D721Med (cell line): Measurements from ENCODE around the gene ZNF804A.
"Not testable (repeated sequence)": the region's sequence is repeated elsewhere in the genome, so short reads cannot be mapped to it uniquely, and the experiment has no call there.

ENCODE experiments used
- DNase-seq: peaks from one replicate; pipeline ENCODE4 v3.0.0; 2011; ENCODE audit warnings: low spot score; ENCODE audit not compliant: insufficient read length
- FAIRE-seq: peaks from 2 replicates; lab custom pipeline; 2011; peaks lifted over from hg19 to GRCh38; lab: Jason Lieb, UNC
- TF ChIP-seq, protein P1 (sequence below): IDR thresholded peaks from 2 replicates; pipeline ENCODE4 v1.5.1; 2012; ENCODE audit warnings: mild to moderate bottlenecking, control low read depth; ENCODE audit not compliant: insufficient read depth; ENCODE audit errors: missing control alignments

ZNF804A gene

DNA sequence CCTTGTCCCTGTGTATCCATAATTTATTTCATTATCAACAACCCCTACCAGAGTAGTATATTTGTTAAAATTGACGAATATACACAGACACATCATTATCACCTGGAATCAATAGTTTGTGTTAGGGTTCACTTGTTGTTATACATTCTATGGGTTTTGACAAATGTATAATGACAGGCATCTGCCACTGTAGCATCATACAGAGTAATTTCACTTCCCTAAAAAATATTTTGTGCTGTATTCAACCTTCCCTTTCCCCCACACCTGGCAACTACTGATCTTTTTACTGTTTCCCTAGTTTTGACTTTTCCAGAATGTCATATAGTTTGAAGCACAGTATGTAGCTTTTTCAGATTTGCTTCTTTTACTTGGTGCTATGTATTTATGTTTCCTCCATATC is 132.0 kb downstream of the ZNF804A start:
- TF ChIP-seq, protein P1, sequence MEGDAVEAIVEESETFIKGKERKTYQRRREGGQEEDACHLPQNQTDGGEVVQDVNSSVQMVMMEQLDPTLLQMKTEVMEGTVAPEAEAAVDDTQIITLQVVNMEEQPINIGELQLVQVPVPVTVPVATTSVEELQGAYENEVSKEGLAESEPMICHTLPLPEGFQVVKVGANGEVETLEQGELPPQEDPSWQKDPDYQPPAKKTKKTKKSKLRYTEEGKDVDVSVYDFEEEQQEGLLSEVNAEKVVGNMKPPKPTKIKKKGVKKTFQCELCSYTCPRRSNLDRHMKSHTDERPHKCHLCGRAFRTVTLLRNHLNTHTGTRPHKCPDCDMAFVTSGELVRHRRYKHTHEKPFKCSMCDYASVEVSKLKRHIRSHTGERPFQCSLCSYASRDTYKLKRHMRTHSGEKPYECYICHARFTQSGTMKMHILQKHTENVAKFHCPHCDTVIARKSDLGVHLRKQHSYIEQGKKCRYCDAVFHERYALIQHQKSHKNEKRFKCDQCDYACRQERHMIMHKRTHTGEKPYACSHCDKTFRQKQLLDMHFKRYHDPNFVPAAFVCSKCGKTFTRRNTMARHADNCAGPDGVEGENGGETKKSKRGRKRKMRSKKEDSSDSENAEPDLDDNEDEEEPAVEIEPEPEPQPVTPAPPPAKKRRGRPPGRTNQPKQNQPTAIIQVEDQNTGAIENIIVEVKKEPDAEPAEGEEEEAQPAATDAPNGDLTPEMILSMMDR = no peak
- DNase-seq (no peak), FAIRE-seq (no peak)

- TF ChIP-seq, protein P1 = no peak
- FAIRE-seq = no peak
- no peak for DNase-seq
Measured at GRCh38 chr2:184734338-184734737, 136.0 kb downstream of the ZNF804A start.

GRCh38 chr2:184735611-184736010 is 137.3 kb downstream of the ZNF804A start:
- TF ChIP-seq, protein P1 = no peak
- FAIRE-seq (no peak), DNase-seq (no peak)

- FAIRE-seq (no peak), DNase-seq (no peak)
- TF ChIP-seq, protein P1 = no peak
Measured at GRCh38 chr2:184743096-184743495, 144.8 kb downstream of the ZNF804A start.

DNA sequence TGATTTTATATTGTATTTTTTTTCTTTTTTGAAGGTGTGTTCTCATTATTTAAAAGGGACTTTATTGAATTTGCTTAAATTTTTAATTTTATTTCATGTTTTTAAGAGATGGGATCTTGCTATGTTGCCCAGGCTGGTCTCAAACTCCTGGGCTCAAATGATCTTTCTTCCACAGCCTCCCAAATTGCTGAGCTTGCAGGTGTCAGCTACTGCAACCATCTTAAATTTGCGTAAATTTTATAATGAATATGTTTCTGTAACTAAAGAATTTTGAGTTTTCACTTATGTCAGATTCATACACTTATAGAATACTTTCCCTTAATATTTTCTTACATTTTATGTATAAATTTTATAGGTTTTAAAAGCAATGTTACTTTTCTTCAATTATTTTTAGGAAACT is 157.8 kb downstream of the ZNF804A start:
- TF ChIP-seq, protein P1 = no peak
- FAIRE-seq (no peak), DNase-seq (no peak)

DNA sequence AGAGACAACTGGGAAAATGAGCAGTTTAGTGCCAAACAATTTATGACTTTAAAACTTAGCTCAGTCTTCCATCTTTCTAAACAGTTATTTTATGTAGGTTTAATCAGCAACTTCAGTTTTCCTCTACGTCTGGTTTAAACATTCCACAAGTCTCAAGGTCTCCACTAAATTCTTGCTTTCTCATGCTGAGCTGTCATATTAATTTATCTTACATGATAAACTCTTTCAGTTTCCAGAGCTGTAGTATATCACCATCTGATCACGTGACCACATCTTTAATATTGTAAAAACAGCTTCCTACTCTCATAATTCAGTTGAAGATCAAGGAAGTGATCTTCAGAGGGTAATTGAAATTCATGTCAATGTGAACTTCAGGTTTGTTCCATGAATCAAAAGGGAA is 158.6 kb downstream of the ZNF804A start:
- FAIRE-seq (no peak), DNase-seq (no peak)
- TF ChIP-seq, protein P1 = no peak

DNA sequence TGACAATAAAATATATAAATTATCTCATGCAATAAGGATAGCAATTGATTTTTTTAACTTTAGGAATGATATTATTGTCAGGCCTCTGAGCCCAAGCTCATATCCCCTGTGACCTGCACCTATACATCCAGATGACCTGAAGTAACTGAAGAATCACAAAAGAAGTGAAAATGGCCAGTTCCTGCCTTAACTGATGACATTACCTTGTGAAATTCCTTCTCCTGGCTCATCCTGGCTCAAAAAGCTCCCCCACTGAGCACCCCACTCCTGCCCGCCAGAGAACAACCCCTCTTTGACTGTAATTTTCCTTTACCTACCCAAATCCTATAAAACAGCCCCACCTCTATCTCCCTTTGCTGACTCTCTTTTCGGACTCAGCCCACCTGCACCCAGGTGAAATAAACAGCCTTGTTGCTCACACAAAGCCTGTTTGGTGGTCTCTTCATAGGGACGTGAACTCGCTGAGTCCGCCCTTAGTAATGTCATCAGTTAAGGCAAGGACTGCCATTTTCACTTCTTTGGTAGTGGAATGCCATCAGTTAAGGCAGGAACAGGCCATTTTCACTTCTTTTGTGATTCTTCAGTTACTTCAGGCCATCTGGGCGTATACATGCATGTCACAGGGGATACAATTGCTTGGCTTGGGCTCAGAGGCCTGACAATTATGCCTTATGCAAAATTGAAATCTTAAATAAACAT is 161.4 kb downstream of the ZNF804A start:
- DNase-seq, FAIRE-seq: not testable (repeated sequence)
